Transverse colon (tissue), 4 donors: Measurements from ENCODE around the gene PCSK5. TPM values are rescaled to one million over a fixed set of nuclear protein-coding genes. Genes with fewer than 3 reads are reported as not detected.

Experiments used
- DNase-seq: peaks from one replicate; pipeline ENCODE4 v3.0.0-alpha.2; 2019
- H3K27ac ChIP-seq, 4 donors: fragments of 200-600 bp; sonication (generic); 2 replicates each; pipeline ENCODE4 v1.5.1; 2016 to 2018; ENCODE audit warnings: inconsistent platforms in 4 of 4
- H3K27me3 ChIP-seq: fragments of 200-600 bp; sonication (generic); 2 replicates; pipeline ENCODE4 v1.5.1; 2017; ENCODE audit warnings: inconsistent platforms
- H3K36me3 ChIP-seq, 4 donors: fragments of 200-600 bp; sonication (generic); 2 replicates each; pipeline ENCODE4 v1.5.1; 2017 to 2019; ENCODE audit warnings: inconsistent platforms in 4 of 4
- H3K4me1 ChIP-seq, 4 donors: fragments of 200-600 bp; sonication (generic); 2 replicates each; pipeline ENCODE4 v1.5.1; 2017 to 2020; ENCODE audit warnings: inconsistent platforms in 4 of 4
- H3K4me3 ChIP-seq, 4 donors: fragments of 200-600 bp; sonication (generic); 1 replicate in 1 of 4; 2 replicates in 3 of 4; pipeline versions ENCODE4 v1.5.1 to v1.6.1; 2017 to 2019; ENCODE audit warnings: inconsistent platforms in 4 of 4
- H3K9me3 ChIP-seq, 2 donors: fragments of 200-600 bp; sonication (generic); 2 replicates each; pipeline ENCODE4 v1.5.1; 2017 to 2019; ENCODE audit warnings: inconsistent platforms in 2 of 2
- EP300 ChIP-seq: sonication (generic); formaldehyde crosslinking; IDR thresholded peaks from one replicate; pipeline ENCODE4 v1.6.1; 2017; ENCODE audit warnings: antibody characterized with exemption, low read depth
- POLR2A ChIP-seq: fragments of 450-650 bp; IDR thresholded peaks from one replicate; pipeline ENCODE4 v1.6.1; 2016; ENCODE audit warnings: antibody characterized with exemption, mild to moderate bottlenecking, moderate library complexity
- POLR2AphosphoS5 ChIP-seq, 3 donors: sonication (generic); formaldehyde crosslinking; IDR thresholded peaks; one replicate each; pipeline ENCODE4 v1.6.1; 2016; ENCODE audit warnings: antibody characterized with exemption in 3 of 3
- WGBS, 2 donors: methylation state at CpG; one replicate each; pipeline ENCODE4 v1.1.5; 2018; ENCODE audit warnings: low coverage in 1 of 2; 5-methylcytosine and 5-hydroxymethylcytosine counted together
- in situ Hi-C, 4 donors: fragments of 200-750 bp; cut with MboI; loops; one replicate each; pipeline versions ENCODE4 v1.15.0 to v1.15.1; 2017; ENCODE audit warnings: low sequenced_read_pairs in 3 of 4, low pct_ligation_motif_present in 1 of 4, low pct_unique_long_range_greater_than_20kb in 1 of 4
- intact Hi-C: fragments of 100-400 bp; cut with DNase I; formaldehyde crosslinking; loops from one replicate; pipeline ENCODE4 v1.15.1; 2023; ENCODE audit warnings: low total_unique reads
- total RNA-seq, 4 donors: library from RNA; depleted of rRNA; stranded (reverse); fragments of >200 nt; gene quantifications; one replicate each; pipeline ENCODE4 v1.1.0, GENCODE V29; 2016
- TF ChIP-seq, protein P1 (sequence below), 5 experiments: fragments of 200-600 bp in 3 of 5; fragments of 450-650 bp in 2 of 5; sonication (generic) in 3 of 5; IDR thresholded peaks; 1 replicate in 2 of 5; 2 replicates in 3 of 5; pipeline ENCODE4 v1.5.1; 2016 to 2017; ENCODE audit warnings: antibody characterized with exemption in 5 of 5, inconsistent platforms in 3 of 5, mild to moderate bottlenecking in 2 of 5, moderate library complexity in 1 of 5

Gene PCSK5
- total RNA-seq, 4 donors from 2014 or later: 110 to 248 (median 127) TPM

- TF ChIP-seq EP300: no peak
- no peak for TF ChIP-seq POLR2AphosphoS5 (IDR thresholded peaks at IDR 0.05)
- no peak for TF ChIP-seq POLR2A
- TF ChIP-seq, protein P1, sequence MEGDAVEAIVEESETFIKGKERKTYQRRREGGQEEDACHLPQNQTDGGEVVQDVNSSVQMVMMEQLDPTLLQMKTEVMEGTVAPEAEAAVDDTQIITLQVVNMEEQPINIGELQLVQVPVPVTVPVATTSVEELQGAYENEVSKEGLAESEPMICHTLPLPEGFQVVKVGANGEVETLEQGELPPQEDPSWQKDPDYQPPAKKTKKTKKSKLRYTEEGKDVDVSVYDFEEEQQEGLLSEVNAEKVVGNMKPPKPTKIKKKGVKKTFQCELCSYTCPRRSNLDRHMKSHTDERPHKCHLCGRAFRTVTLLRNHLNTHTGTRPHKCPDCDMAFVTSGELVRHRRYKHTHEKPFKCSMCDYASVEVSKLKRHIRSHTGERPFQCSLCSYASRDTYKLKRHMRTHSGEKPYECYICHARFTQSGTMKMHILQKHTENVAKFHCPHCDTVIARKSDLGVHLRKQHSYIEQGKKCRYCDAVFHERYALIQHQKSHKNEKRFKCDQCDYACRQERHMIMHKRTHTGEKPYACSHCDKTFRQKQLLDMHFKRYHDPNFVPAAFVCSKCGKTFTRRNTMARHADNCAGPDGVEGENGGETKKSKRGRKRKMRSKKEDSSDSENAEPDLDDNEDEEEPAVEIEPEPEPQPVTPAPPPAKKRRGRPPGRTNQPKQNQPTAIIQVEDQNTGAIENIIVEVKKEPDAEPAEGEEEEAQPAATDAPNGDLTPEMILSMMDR (IDR thresholded peaks at IDR 0.05): peak in 2 of 5 experiments; percentile 18 to 23
- no peak for DNase-seq
- 66 to 73% methylated on average over 3 to 4 of the region's 4 CpGs for WGBS, 2 donors
- Histone ChIP-seq H3K9me3 (no peaks in the 10 kb centered on the region), H3K36me3 (no peaks in the 10 kb centered on the region), H3K4me1 (peaks cover 6 to 27% (median 16%) of the 10 kb centered on the region in 4 donors), H3K4me3 (no peak overlapping the region), H3K27me3 (no peaks in the 10 kb centered on the region), H3K27ac (no peak overlapping the region)
- in situ Hi-C loops: no loop called here
- intact Hi-C loops: no loop called here
These were observed 88.9 kb downstream of the PCSK5 start for GRCh38 chr9:75979362-75979761.

- intact Hi-C loops: no loop called here
These were observed 93.0 kb downstream of the PCSK5 start for GRCh38 chr9:75983319-75984045.

DNA sequence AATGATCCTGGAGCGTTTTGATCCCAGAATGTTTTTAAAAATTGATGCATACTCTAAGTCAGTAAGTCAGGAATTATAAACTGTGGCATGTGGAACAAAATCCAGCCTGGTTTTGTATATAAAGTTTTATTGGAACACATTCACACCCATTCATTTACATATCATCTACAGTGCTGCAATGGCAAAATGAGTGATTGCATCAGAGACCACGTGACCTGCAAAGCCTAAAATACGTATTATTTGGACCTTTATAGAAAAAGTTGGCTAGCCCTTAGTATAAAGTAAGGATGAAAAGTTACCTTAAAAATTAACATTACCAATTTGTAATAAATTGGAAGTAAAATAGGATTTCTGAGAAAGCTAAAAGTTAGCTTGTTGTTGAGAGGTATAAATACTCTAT, 95.0 kb downstream of the PCSK5 start:
- WGBS, 2 donors: 60 to 96% methylated on average over 3 of the region's 3 CpGs
- in situ Hi-C loops: no loop called here
- Histone ChIP-seq H3K9me3 (no peaks in the 10 kb centered on the region), H3K27ac (no peak overlapping the region), H3K36me3 (peaks cover 0 to 6% (median 0%) of the 10 kb centered on the region in 4 donors), H3K4me1 (peaks cover 0 to 43% (median 17%) of the 10 kb centered on the region in 4 donors), H3K4me3 (no peak overlapping the region), H3K27me3 (no peaks in the 10 kb centered on the region)
- intact Hi-C loops: no loop called here
- DNase-seq: no peak
- no peak for TF ChIP-seq EP300
- TF ChIP-seq, protein P1 (IDR thresholded peaks at IDR 0.05): no peak
- no peak for TF ChIP-seq POLR2AphosphoS5 (IDR thresholded peaks at IDR 0.05)
- TF ChIP-seq POLR2A: no peak

More at GRCh38 chr9:75983319-75984045, 93.0 kb downstream of the PCSK5 start:
- H3K9me3 ChIP-seq: no peaks in the 10 kb centered on the region
- TF ChIP-seq POLR2A (no peak), POLR2AphosphoS5 (IDR thresholded peaks at IDR 0.05) (peak in 1 of 3 donors; percentile 66)
- TF ChIP-seq, protein P1 (IDR thresholded peaks at IDR 0.05): no peak
- in situ Hi-C loops: no loop called here
- peaks cover 0 to 32% (median 16%) of the 10 kb centered on the region in 4 donors for H3K4me1 ChIP-seq
- H3K27ac ChIP-seq: peak overlapping the region; percentile 44 to 66 (median 57)
- H3K36me3 ChIP-seq: peaks cover 0 to 6% (median 0%) of the 10 kb centered on the region in 4 donors
- WGBS, 2 donors: 68 to 83% methylated on average over 4 of the region's 4 CpGs
- DNase-seq: no peak
- no peaks in the 10 kb centered on the region for H3K27me3 ChIP-seq
- no peak overlapping the region for H3K4me3 ChIP-seq

GRCh38 chr9:75988663-75989062, 98.2 kb downstream of the PCSK5 start:
- intact Hi-C loops: no loop called here
- 76 to 89% methylated on average over 1 to 2 of the region's 2 CpGs for WGBS, 2 donors
- Histone ChIP-seq H3K27me3 (no peaks in the 10 kb centered on the region), H3K9me3 (no peaks in the 10 kb centered on the region), H3K27ac (no peak overlapping the region), H3K36me3 (peaks cover 0 to 6% (median 0%) of the 10 kb centered on the region in 4 donors), H3K4me3 (no peak overlapping the region), H3K4me1 (peaks cover 0 to 38% (median 13%) of the 10 kb centered on the region in 4 donors)
- in situ Hi-C loops: no loop called here
- no peak for DNase-seq
- TF ChIP-seq, protein P1 (IDR thresholded peaks at IDR 0.05): no peak
- TF ChIP-seq POLR2A (no peak), POLR2AphosphoS5 (IDR thresholded peaks at IDR 0.05) (no peak), EP300 (no peak)
